CD4-positive, alpha-beta T cell treated with Interleukin-6 for 4 hours (primary cell): ENCODE results near the gene FHAD1.
A peak's percentile ranks its signal among the peaks of the same experiment; 100 is the strongest.
"Not testable (repeated sequence)": the region's sequence is repeated elsewhere in the genome, so short reads cannot be mapped to it uniquely, and the experiment has no call there.

Experiments used
- DNase-seq: peaks from one replicate; pipeline ENCODE4 v3.0.0-alpha.2; 2020; ENCODE audit warnings: mixed read lengths

Gene FHAD1

GRCh38 chr1:15424146-15424667, 177.2 kb downstream of the FHAD1 start:
- no peak for DNase-seq

GRCh38 chr1:15424981-15425380, 178.0 kb downstream of the FHAD1 start:
- DNase-seq, result no peak

GRCh38 chr1:15425521-15425920, 178.5 kb downstream of the FHAD1 start:
- DNase-seq, result no peak

- DNase-seq, result no peak
Observed at GRCh38 chr1:15425958-15426357, 178.9 kb downstream of the FHAD1 start.

GRCh38 chr1:15426492-15427279, 179.7 kb downstream of the FHAD1 start:
- no peak for DNase-seq

GRCh38 chr1:15427280-15427666, 180.2 kb downstream of the FHAD1 start:
- DNase-seq, result no peak

GRCh38 chr1:15428252-15428651, 181.2 kb downstream of the FHAD1 start:
- not testable (repeated sequence) for DNase-seq

GRCh38 chr1:15428815-15429435, 181.9 kb downstream of the FHAD1 start:
- no peak for DNase-seq

GRCh38 chr1:15429701-15430149, 182.7 kb downstream of the FHAD1 start:
- no peak for DNase-seq

- peak; percentile 80 for DNase-seq
Observed at GRCh38 chr1:15430787-15431570, 184.0 kb downstream of the FHAD1 start.

- DNase-seq, result no peak
Observed at GRCh38 chr1:15431571-15431948, 184.5 kb downstream of the FHAD1 start.

- no peak for DNase-seq
Observed at GRCh38 chr1:15432324-15432723, 185.3 kb downstream of the FHAD1 start.

- no peak for DNase-seq
Observed at GRCh38 chr1:15433471-15433870, 186.4 kb downstream of the FHAD1 start.

GRCh38 chr1:15434739-15435138, 187.7 kb downstream of the FHAD1 start:
- DNase-seq, result not testable (repeated sequence)

- no peak for DNase-seq
Observed at GRCh38 chr1:15435239-15436077, 188.4 kb downstream of the FHAD1 start.

- DNase-seq, result no peak
Observed at GRCh38 chr1:15436881-15437442, 189.9 kb downstream of the FHAD1 start.

- DNase-seq, result no peak
Observed at GRCh38 chr1:15439325-15439724, 192.3 kb downstream of the FHAD1 start.

GRCh38 chr1:15440357-15440756, 193.3 kb downstream of the FHAD1 start:
- no peak for DNase-seq

- DNase-seq, result no peak
Observed at GRCh38 chr1:15441247-15441646, 194.2 kb downstream of the FHAD1 start.

GRCh38 chr1:15442119-15442518, 195.1 kb downstream of the FHAD1 start:
- DNase-seq, result no peak

- DNase-seq, result no peak
Observed at GRCh38 chr1:15442759-15443158, 195.7 kb downstream of the FHAD1 start.

GRCh38 chr1:15443281-15443680, 196.3 kb downstream of the FHAD1 start:
- no peak for DNase-seq
